ENCODE results near the gene TOR1AIP1. TPM values are rescaled to one million over a fixed set of nuclear protein-coding genes. Genes with fewer than 3 reads are reported as not detected.

TOR1AIP1 gene
- total RNA-seq, 1 donor from 2014 or later, result 42.6 TPM

DNA sequence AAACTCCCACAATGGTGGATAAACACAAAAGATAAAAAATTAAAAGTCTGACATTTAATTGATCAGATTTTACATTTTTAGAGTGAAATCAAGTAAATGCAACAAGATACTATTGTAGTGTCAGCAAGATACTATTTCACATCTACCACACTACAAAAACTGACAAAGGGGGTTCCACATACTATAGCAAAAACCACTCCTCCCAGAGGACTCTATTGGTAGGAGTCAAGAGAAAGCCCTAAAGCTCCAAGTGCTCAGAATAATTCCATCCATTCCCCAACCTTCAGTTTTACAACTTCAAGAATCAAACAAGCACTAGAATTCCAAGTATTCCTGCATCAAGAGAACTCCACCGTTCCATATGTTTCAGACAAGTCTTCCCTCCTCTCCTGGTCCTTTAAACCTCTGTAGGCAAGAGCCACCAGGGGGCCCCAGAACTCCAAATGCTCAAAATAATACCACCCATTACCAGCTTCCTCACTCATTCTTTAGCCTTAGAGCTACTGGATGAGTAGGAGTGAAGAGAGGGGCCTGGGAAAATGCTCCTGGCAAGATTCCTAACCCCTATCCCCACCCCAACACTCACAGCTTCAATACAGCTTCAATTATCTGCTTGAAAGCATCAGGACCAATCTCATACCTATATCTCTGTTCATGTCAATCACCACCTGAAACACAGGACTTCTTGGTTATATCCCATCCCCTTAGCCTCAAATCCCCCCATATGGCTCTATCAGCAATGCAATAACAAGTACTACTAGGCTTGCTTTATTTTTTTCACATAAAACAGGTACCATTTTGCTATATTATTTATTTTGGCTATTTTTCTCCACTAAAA is 14.4 kb upstream of the TOR1AIP1 start:
- Mint-ChIP-seq H3K4me1 (ENCODE audit: low read depth) (peaks cover 22% of the 10 kb centered on the region), H3K36me3 (ENCODE audit: low read depth) (peaks cover 26% of the 10 kb centered on the region), H3K27me3 (ENCODE audit: low read depth) (no peaks in the 10 kb centered on the region), H3K9me3 (ENCODE audit: low read depth) (no peaks in the 10 kb centered on the region), H3K4me3 (ENCODE audit: unreplicated experiment) (no peak overlapping the region), H3K27ac (ENCODE audit: unreplicated experiment) (no peak overlapping the region)
- TF ChIP-seq, protein P1, sequence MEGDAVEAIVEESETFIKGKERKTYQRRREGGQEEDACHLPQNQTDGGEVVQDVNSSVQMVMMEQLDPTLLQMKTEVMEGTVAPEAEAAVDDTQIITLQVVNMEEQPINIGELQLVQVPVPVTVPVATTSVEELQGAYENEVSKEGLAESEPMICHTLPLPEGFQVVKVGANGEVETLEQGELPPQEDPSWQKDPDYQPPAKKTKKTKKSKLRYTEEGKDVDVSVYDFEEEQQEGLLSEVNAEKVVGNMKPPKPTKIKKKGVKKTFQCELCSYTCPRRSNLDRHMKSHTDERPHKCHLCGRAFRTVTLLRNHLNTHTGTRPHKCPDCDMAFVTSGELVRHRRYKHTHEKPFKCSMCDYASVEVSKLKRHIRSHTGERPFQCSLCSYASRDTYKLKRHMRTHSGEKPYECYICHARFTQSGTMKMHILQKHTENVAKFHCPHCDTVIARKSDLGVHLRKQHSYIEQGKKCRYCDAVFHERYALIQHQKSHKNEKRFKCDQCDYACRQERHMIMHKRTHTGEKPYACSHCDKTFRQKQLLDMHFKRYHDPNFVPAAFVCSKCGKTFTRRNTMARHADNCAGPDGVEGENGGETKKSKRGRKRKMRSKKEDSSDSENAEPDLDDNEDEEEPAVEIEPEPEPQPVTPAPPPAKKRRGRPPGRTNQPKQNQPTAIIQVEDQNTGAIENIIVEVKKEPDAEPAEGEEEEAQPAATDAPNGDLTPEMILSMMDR (IDR thresholded peaks at IDR 0.05), result peak; percentile 83
- no peak for DNase-seq (ENCODE audit: low spot score)

DNA sequence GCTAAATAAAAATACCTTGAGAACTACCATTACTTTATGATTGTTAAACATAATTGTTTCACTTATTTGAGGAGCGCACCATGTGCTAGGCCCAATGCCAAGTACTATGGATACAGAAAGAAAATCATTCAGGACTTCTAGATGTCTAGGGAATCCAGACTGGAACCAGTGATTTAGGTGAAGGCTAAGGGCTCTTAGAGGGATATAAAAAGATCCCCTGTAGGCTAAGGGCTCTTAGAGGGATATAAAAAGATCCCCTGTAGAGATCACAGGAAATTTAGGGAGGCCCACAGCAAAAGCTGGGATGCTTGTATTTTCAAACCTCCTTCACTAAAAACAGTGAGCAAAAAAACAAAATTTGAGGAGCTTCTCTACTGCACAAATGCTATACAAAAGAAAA is 11.2 kb upstream of the TOR1AIP1 start:
- Mint-ChIP-seq H3K4me1 (ENCODE audit: low read depth) (peaks cover 50% of the 10 kb centered on the region), H3K4me3 (ENCODE audit: unreplicated experiment) (no peak overlapping the region), H3K36me3 (ENCODE audit: low read depth) (peaks cover 13% of the 10 kb centered on the region), H3K9me3 (ENCODE audit: low read depth) (no peaks in the 10 kb centered on the region), H3K27ac (ENCODE audit: unreplicated experiment) (no peak overlapping the region), H3K27me3 (ENCODE audit: low read depth) (no peaks in the 10 kb centered on the region)
- TF ChIP-seq, protein P1 (IDR thresholded peaks at IDR 0.05), result no peak
- DNase-seq (ENCODE audit: low spot score), result no peak

DNA sequence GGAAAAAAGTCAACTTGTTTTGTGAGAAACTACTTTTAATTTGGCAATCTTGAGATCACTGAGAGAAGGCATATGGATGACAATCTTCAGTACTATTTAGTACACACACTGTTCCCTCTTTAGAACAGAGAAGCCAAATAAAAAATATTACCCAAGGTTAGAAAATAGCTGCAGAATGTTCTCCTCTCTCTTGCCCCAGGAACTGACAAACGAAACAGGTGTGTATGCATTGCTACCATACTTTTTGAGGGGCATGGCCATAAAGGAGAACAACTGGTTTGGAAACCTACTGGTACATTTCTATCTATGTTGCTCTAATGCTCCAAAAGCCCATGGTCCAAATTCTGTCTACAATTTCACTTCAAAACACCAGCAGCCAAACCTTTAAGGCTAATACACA is 10.1 kb upstream of the TOR1AIP1 start:
- H3K4me1 Mint-ChIP-seq (ENCODE audit: low read depth), result peaks cover 59% of the 10 kb centered on the region
- no peaks in the 10 kb centered on the region for H3K27me3 Mint-ChIP-seq (ENCODE audit: low read depth)
- peaks cover 10% of the 10 kb centered on the region for H3K36me3 Mint-ChIP-seq (ENCODE audit: low read depth)
- DNase-seq (ENCODE audit: low spot score), result no peak
- no peak overlapping the region for H3K27ac Mint-ChIP-seq (ENCODE audit: unreplicated experiment)
- no peaks in the 10 kb centered on the region for H3K9me3 Mint-ChIP-seq (ENCODE audit: low read depth)
- TF ChIP-seq, protein P1 (IDR thresholded peaks at IDR 0.05), result no peak
- no peak overlapping the region for H3K4me3 Mint-ChIP-seq (ENCODE audit: unreplicated experiment)

DNA sequence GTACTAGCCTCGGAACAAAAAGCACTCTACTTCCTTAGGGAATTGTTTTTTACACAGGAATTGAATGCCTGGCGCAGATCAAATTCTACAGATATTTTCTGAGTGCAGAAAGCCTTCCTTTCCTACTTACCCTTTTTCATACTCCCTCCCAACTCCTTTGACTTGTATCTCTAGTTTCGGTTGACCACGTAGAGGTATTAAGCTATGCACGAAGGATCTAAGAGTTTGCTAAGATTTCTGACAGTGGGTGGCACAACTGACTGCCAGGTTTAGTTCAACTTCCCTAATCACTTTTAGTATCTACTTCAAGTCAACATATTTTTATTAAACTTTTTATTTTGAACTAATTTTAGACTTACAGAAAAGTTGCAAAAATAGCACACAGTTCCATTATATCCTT is 9.5 kb upstream of the TOR1AIP1 start:
- Mint-ChIP-seq H3K27me3 (ENCODE audit: low read depth) (no peaks in the 10 kb centered on the region), H3K4me3 (ENCODE audit: unreplicated experiment) (no peak overlapping the region), H3K9me3 (ENCODE audit: low read depth) (no peaks in the 10 kb centered on the region), H3K4me1 (ENCODE audit: low read depth) (peaks cover 60% of the 10 kb centered on the region), H3K27ac (ENCODE audit: unreplicated experiment) (no peak overlapping the region), H3K36me3 (ENCODE audit: low read depth) (peaks cover 10% of the 10 kb centered on the region)
- DNase-seq (ENCODE audit: low spot score), result no peak
- TF ChIP-seq, protein P1 (IDR thresholded peaks at IDR 0.05), result no peak

DNA sequence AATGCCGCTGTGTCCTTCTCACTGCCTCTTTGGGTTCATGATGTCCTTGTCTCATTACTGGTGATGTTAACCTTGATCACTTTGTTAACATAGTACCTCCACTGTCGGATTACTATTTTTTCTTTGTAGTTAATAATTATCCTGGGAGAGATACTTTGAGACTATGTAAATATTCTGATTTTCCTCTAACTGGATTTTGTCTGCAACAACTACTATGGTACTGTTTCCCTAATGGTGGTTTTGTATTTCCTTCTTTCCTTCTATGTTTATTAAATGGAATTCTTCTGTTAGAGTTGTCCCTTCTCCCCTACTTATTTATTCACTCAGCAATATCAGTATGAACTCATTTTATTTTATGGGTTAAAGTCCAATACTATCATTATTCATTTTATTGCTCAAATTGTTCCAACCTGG is 8.6 kb upstream of the TOR1AIP1 start:
- TF ChIP-seq, protein P1 (IDR thresholded peaks at IDR 0.05), result no peak
- no peaks in the 10 kb centered on the region for H3K9me3 Mint-ChIP-seq (ENCODE audit: low read depth)
- peaks cover 5% of the 10 kb centered on the region for H3K36me3 Mint-ChIP-seq (ENCODE audit: low read depth)
- H3K4me3 Mint-ChIP-seq (ENCODE audit: unreplicated experiment), result no peak overlapping the region
- DNase-seq (ENCODE audit: low spot score), result no peak
- H3K4me1 Mint-ChIP-seq (ENCODE audit: low read depth), result peaks cover 59% of the 10 kb centered on the region
- H3K27me3 Mint-ChIP-seq (ENCODE audit: low read depth), result no peaks in the 10 kb centered on the region
- H3K27ac Mint-ChIP-seq (ENCODE audit: unreplicated experiment), result no peak overlapping the region

All from chondrocyte (in vitro differentiated cells).